Lower leg skin (tissue), 4 donors: ENCODE results near the gene RPL29. TPM values are rescaled to one million over a fixed set of nuclear protein-coding genes. Genes with fewer than 3 reads are reported as not detected.

Source experiments
- DNase-seq, 2 donors: peaks; one replicate each; pipeline ENCODE4 v3.0.0-alpha.2; 2019; ENCODE audit warnings: low spot score in 2 of 2
- H3K4me3 ChIP-seq: fragments of 200-600 bp; sonication (generic); 2 replicates; pipeline ENCODE4 v1.5.1; 2017; ENCODE audit warnings: mild to moderate bottlenecking, low read depth; ENCODE audit not compliant: poor library complexity, severe bottlenecking
- CTCF ChIP-seq, 3 donors: fragments of 450-650 bp; IDR thresholded peaks; one replicate each; pipeline ENCODE4 v1.5.1; 2016; ENCODE audit warnings: antibody characterized with exemption in 3 of 3, mild to moderate bottlenecking in 3 of 3, moderate library complexity in 2 of 3
- POLR2A ChIP-seq, 2 donors: fragments of 450-650 bp; IDR thresholded peaks; one replicate each; pipeline ENCODE4 v1.6.1; 2016 to 2017; ENCODE audit warnings: antibody characterized with exemption in 2 of 2, mild to moderate bottlenecking in 1 of 2, moderate library complexity in 1 of 2
- WGBS, 2 donors: methylation state at CpG; one replicate each; pipeline ENCODE4 v1.1.5; 2018; 5-methylcytosine and 5-hydroxymethylcytosine counted together
- intact Hi-C: fragments of 100-400 bp; cut with DNase I; formaldehyde crosslinking; loops from one replicate; pipeline ENCODE4 v1.15.0; 2023; ENCODE audit warnings: low total_unique reads
- total RNA-seq, 4 donors: library from RNA; depleted of rRNA; stranded (reverse); fragments of >200 nt; gene quantifications; one replicate each; pipeline ENCODE4 v1.1.0, GENCODE V29; 2016

Gene RPL29
- total RNA-seq, 4 donors from 2014 or later: 1,729 to 2,645 (median 2,120) TPM

GRCh38 chr3:51950899-51951298, 44.8 kb downstream of the RPL29 start:
- TF ChIP-seq POLR2A (IDR thresholded peaks at IDR 0.05) (no peak), CTCF (IDR thresholded peaks at IDR 0.05) (no peak)
- 96 to 97% methylated on average over 2 of the region's 2 CpGs for WGBS, 2 donors

DNA sequence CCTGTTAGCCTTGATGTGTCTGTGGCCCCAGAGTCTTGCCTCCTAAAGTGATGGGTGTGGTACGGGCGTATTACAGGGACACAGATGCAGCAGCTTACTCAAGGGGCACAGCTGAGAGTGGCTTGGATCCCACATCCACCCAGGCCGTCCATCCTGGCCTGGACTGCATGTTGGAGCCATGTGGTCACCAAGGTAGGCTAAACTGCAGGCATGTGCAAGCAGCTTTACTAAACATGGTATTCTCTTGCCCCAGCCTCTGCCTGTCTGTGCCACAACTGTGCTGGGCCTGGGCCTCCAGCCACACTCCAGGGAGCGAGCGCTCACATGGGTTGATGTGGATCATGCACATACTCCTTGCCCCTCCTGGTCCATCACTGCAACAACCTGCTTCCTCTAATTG, 46.6 kb downstream of the RPL29 start:
- TF ChIP-seq CTCF (IDR thresholded peaks at IDR 0.05) (no peak), POLR2A (IDR thresholded peaks at IDR 0.05) (no peak)
- no peak overlapping the region for H3K4me3 ChIP-seq
- DNase-seq: no peak
- intact Hi-C loops: no loop called here
- 91% methylated on average over 5 of the region's 5 CpGs for WGBS, 2 donors

More at GRCh38 chr3:51950899-51951298, 44.8 kb downstream of the RPL29 start:
- intact Hi-C loops: no loop called here
- no peak overlapping the region for H3K4me3 ChIP-seq
- DNase-seq: no peak

DNA sequence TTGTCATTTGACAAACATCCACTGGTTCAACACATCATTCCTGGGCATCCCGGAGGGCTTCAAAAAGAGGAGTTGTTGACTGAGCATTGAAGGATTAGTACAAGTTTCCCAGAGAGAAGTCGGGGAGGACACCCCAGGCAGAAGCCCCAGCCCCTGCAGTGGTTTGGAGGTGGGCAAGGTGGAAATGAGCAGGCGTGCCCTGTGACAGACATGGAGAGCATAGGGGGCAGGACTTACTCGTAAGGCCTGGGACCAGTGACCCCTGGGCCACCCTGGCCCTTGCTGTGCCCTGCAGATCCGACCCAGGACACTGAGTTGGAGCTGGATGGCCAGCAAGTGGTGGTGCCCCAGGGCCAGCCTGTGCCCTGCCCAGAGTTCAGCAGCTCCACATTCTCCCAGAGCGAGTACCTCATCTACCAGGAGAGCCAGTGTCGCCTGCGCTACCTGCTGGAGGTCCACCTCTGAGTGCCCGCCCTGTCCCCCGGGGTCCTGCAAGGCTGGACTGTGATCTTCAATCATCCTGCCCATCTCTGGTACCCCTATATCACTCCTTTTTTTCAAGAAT, 47.6 kb downstream of the RPL29 start:
- no peak for TF ChIP-seq POLR2A (IDR thresholded peaks at IDR 0.05)
- TF ChIP-seq CTCF (IDR thresholded peaks at IDR 0.05): no peak
- 92% methylated on average over 10 of the region's 10 CpGs for WGBS, 2 donors
- DNase-seq: no peak
- H3K4me3 ChIP-seq: no peak overlapping the region
- intact Hi-C loops: no loop called here

DNA sequence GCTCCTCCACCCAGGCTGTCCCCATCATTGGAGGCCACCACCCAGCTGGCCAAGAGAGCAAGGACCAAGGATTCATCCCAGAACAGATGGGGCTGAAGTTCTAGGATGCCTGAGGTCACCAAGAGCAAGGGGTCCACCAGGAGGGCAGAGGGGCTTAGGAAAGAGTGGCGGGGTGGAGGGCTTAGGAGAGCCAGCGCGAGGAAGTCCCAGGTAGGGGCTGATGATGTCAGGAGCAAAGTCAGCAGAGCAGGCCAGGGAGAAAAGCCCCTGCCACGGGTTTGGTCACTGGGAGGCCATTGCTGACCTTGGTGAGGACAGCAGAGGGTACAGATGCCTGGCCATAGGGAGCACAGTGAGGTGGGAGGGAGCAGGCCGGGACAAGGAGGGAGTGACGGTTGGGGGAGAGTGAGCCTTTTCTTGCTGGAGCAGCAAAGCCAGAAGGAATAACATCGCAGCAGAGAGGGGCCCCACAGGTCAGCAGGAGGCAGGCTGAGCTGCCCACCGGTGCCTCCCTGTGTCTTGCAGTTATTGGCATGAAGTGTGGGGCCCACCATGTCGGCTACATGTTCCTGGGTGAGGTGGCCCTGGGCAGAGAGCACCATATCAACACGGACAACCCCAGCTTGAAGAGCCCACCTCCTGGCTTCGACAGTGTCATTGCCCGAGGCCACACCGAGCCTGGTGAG, 48.3 kb downstream of the RPL29 start:
- intact Hi-C loops: no loop called here
- TF ChIP-seq POLR2A (IDR thresholded peaks at IDR 0.05) (no peak), CTCF (IDR thresholded peaks at IDR 0.05) (no peak)
- no peak overlapping the region for H3K4me3 ChIP-seq
- DNase-seq: no peak
- 77 to 83% methylated on average over 12 of the region's 13 CpGs for WGBS, 2 donors

- 88 to 91% methylated on average over 4 of the region's 4 CpGs for WGBS, 2 donors
- intact Hi-C loops: no loop called here
- DNase-seq: no peak
- H3K4me3 ChIP-seq: no peak overlapping the region
- no peak for TF ChIP-seq POLR2A (IDR thresholded peaks at IDR 0.05)
- no peak for TF ChIP-seq CTCF (IDR thresholded peaks at IDR 0.05)
Measured at GRCh38 chr3:51946796-51947195, 48.9 kb downstream of the RPL29 start.
